Measurements from ENCODE around the gene ZFYVE26. TPM values are rescaled to one million over a fixed set of nuclear protein-coding genes. Genes with fewer than 3 reads are reported as not detected.
A peak's percentile ranks its signal among the peaks of the same experiment; 100 is the strongest.
"Not testable (repeated sequence)": the region's sequence is repeated elsewhere in the genome, so short reads cannot be mapped to it uniquely, and the experiment has no call there.

ZFYVE26 gene
- total RNA-seq, 2 donors from 2014 or later, result 17.0 to 19.6 TPM

- H3K27me3 Mint-ChIP-seq, result no peaks in the 10 kb centered on the region
- H3K4me3 Mint-ChIP-seq, result no peak overlapping the region
- no peaks in the 10 kb centered on the region for H3K4me1 Mint-ChIP-seq
- H3K9me3 Mint-ChIP-seq, result no peaks in the 10 kb centered on the region
- H3K36me3 Mint-ChIP-seq (ENCODE audit: low read depth), result peaks cover 43% of the 10 kb centered on the region
- no peak overlapping the region for H3K27ac Mint-ChIP-seq
- ATAC-seq (replicated peaks), result no peak
These were observed 14.7 kb upstream of the ZFYVE26 start for GRCh38 chr14:67831113-67831512.

GRCh38 chr14:67821121-67821520, 4.7 kb upstream of the ZFYVE26 start:
- no peak for ATAC-seq (replicated peaks)
- peaks cover 15% of the 10 kb centered on the region for H3K4me1 Mint-ChIP-seq
- no peaks in the 10 kb centered on the region for H3K9me3 Mint-ChIP-seq
- peak overlapping the region; percentile 95 for H3K27ac Mint-ChIP-seq
- peaks cover 18% of the 10 kb centered on the region for H3K36me3 Mint-ChIP-seq (ENCODE audit: low read depth)
- H3K27me3 Mint-ChIP-seq, result no peaks in the 10 kb centered on the region
- peak overlapping the region; percentile 98 for H3K4me3 Mint-ChIP-seq

GRCh38 chr14:67820428-67820971, 4.1 kb upstream of the ZFYVE26 start:
- no peaks in the 10 kb centered on the region for H3K27me3 Mint-ChIP-seq
- H3K36me3 Mint-ChIP-seq (ENCODE audit: low read depth), result peaks cover 11% of the 10 kb centered on the region

GRCh38 chr14:67819563-67820421, 3.4 kb upstream of the ZFYVE26 start, which contains the start of gene RAD51B:
TSS of gene RAD51B (plus strand) at chr14:67819779.
- peaks cover 5% of the 10 kb centered on the region for H3K36me3 Mint-ChIP-seq (ENCODE audit: low read depth)
- peak; percentile 80 for ATAC-seq (replicated peaks)
- H3K4me1 Mint-ChIP-seq, result peaks cover 21% of the 10 kb centered on the region
- H3K27ac Mint-ChIP-seq, result peak within 1 kb of the TSS; percentile 95
- no peaks in the 10 kb centered on the region for H3K9me3 Mint-ChIP-seq
- no peaks in the 10 kb centered on the region for H3K27me3 Mint-ChIP-seq
- peak within 1 kb of the TSS; percentile 98 for H3K4me3 Mint-ChIP-seq

More at GRCh38 chr14:67820428-67820971, 4.1 kb upstream of the ZFYVE26 start:
- peaks cover 15% of the 10 kb centered on the region for H3K4me1 Mint-ChIP-seq
- peak overlapping the region; percentile 95 for H3K27ac Mint-ChIP-seq
- peak overlapping the region; percentile 98 for H3K4me3 Mint-ChIP-seq
- ATAC-seq (replicated peaks), result peak; percentile 23
- H3K9me3 Mint-ChIP-seq, result no peaks in the 10 kb centered on the region

DNA sequence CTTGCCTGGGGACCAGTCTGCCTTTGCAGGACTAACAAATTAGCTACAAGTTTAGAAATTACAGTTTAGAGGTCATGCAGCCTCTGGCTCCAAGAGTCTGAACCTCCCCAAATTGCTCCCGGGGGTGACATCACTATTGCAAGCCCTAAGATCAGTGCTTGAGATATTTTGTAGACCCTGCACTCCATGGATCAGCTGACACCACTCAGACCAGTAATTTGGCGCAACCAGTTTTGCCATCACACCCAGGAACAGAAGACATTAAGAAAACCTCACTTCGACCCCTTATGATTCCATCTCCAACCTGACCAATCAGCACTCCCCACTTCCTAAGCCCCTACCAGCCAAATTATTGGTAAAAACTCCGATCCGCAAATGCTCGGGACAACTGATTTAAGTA, 2.1 kb upstream of the ZFYVE26 start:
- H3K4me1 Mint-ChIP-seq, result peaks cover 22% of the 10 kb centered on the region
- not testable (repeated sequence) for H3K36me3 Mint-ChIP-seq (ENCODE audit: low read depth); H3K27me3 Mint-ChIP-seq; ATAC-seq (replicated peaks); H3K9me3 Mint-ChIP-seq
- H3K4me3 Mint-ChIP-seq, result peak overlapping the region; percentile 98
- peak overlapping the region; percentile 95 for H3K27ac Mint-ChIP-seq

DNA sequence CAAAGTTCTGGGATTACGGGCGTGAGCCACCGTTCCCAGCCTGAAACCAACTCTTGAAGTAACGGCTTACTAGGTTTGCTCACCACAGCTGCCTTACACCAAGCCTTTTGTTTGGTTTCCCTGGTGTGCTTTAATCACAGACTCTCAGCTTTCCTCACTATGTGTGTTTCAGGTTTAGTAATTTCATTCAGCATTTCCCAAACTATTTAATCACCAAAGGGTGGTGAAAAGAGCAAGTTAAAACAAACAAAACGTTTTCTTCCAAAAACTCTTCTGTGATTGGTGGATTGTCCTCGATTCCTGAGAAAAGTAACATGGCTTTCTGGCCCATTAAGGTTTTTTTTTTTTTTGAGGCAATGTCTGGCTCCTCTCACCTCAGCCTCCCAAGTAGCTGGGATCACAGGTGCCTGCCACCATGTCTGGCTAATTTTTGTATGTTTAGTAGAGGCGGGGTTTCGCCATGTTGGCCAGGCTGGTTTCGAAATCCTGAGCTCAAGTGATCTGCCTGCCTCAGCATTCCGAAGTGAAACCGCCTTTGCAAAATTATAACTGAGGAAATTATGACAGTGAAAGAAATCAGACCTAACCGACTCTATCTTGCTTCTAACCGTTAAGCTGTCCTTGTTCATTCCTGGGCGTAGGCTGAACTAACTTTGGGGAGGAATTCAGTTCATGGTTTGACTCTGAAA, 1.5 kb upstream of the ZFYVE26 start:
- Mint-ChIP-seq H3K4me1 (peaks cover 22% of the 10 kb centered on the region), H3K36me3 (ENCODE audit: low read depth) (peaks cover 14% of the 10 kb centered on the region)

GRCh38 chr14:67815573-67816225, 691 bp downstream of the ZFYVE26 start:
- no peak for ATAC-seq (replicated peaks)
- no peaks in the 10 kb centered on the region for H3K27me3 Mint-ChIP-seq
- peak overlapping the region; percentile 98 for H3K4me3 Mint-ChIP-seq
- H3K9me3 Mint-ChIP-seq, result no peaks in the 10 kb centered on the region
- peak overlapping the region; percentile 96 for H3K27ac Mint-ChIP-seq
- peaks cover 33% of the 10 kb centered on the region for H3K36me3 Mint-ChIP-seq (ENCODE audit: low read depth)
- H3K4me1 Mint-ChIP-seq, result peaks cover 17% of the 10 kb centered on the region

More for the DNA sequence above, 1.5 kb upstream of the ZFYVE26 start:
- Mint-ChIP-seq H3K9me3 (no peaks in the 10 kb centered on the region), H3K27ac (no peak overlapping the region), H3K4me3 (peak overlapping the region; percentile 98), H3K27me3 (no peaks in the 10 kb centered on the region)
- ATAC-seq (replicated peaks), result no peak

- Mint-ChIP-seq H3K4me3 (peak overlapping the region; percentile 98), H3K4me1 (peaks cover 12% of the 10 kb centered on the region), H3K27ac (peak overlapping the region; percentile 96)
These were observed 1.6 kb downstream of the ZFYVE26 start for GRCh38 chr14:67814821-67815220.

GRCh38 chr14:67806246-67806645, 10.1 kb downstream of the ZFYVE26 start:
- Mint-ChIP-seq H3K9me3 (no peaks in the 10 kb centered on the region), H3K4me3 (no peak overlapping the region), H3K27ac (no peak overlapping the region), H3K36me3 (ENCODE audit: low read depth) (peaks cover 96% of the 10 kb centered on the region), H3K27me3 (no peaks in the 10 kb centered on the region), H3K4me1 (peaks cover 6% of the 10 kb centered on the region)
- peak; percentile 87 for ATAC-seq (replicated peaks)

More at GRCh38 chr14:67814821-67815220, 1.6 kb downstream of the ZFYVE26 start:
- no peak for ATAC-seq (replicated peaks)
- Mint-ChIP-seq H3K27me3 (no peaks in the 10 kb centered on the region), H3K36me3 (ENCODE audit: low read depth) (peaks cover 41% of the 10 kb centered on the region), H3K9me3 (no peaks in the 10 kb centered on the region)

GRCh38 chr14:67800743-67801142, 15.6 kb downstream of the ZFYVE26 start:
- no peaks in the 10 kb centered on the region for H3K4me1 Mint-ChIP-seq
- H3K36me3 Mint-ChIP-seq (ENCODE audit: low read depth), result peaks cover 95% of the 10 kb centered on the region
- no peaks in the 10 kb centered on the region for H3K27me3 Mint-ChIP-seq
- no peak for ATAC-seq (replicated peaks)
- H3K27ac Mint-ChIP-seq, result no peak overlapping the region
- no peaks in the 10 kb centered on the region for H3K9me3 Mint-ChIP-seq
- no peak overlapping the region for H3K4me3 Mint-ChIP-seq

DNA sequence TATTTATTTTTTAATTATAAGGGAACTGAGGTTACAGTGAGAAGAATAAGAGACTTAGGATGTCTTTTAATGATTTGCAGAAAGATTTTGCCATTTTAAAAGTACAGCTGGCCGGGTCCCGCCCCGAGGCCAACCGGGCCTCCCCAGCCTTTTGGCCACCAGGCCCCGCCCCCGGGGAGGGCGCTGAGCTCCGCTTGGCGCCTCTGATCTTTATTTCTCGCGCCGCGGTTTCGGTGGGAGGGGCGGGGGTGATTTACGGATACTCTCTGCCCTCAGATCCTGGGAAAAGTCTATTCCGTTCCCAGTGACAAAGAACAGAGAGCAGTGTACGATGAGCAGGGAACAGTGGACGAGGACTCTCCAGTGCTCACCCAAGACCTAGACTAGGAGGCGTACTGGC, 17.7 kb downstream of the ZFYVE26 start:
- Mint-ChIP-seq H3K4me1 (no peaks in the 10 kb centered on the region), H3K4me3 (no peak overlapping the region), H3K36me3 (ENCODE audit: low read depth) (peaks cover 92% of the 10 kb centered on the region), H3K9me3 (no peaks in the 10 kb centered on the region), H3K27me3 (no peaks in the 10 kb centered on the region), H3K27ac (no peak overlapping the region)
- ATAC-seq (replicated peaks), result no peak

DNA sequence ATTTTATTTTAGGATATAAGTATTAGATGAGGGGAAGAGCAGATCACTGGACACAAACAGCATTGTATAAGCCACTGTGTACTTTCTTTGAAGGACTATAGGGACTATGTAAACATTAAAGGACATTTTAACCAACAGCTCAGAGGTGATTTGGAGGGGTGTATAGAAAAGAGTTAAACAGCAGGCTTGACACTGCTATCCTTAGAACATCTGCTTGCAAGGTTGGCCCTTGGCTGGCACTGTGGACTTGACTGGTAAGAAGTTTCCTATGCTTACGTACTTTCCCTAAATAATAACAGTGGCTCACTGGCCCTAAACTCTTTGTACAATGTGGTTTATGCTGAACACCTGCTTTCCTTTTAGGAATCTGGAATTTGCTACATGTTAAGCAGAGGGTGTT, 28.7 kb downstream of the ZFYVE26 start:
- Mint-ChIP-seq H3K27me3 (no peaks in the 10 kb centered on the region), H3K36me3 (ENCODE audit: low read depth) (peaks cover 99% of the 10 kb centered on the region), H3K4me3 (no peak overlapping the region), H3K9me3 (no peaks in the 10 kb centered on the region), H3K4me1 (no peaks in the 10 kb centered on the region), H3K27ac (no peak overlapping the region)
- no peak for ATAC-seq (replicated peaks)

- Mint-ChIP-seq H3K27me3 (no peaks in the 10 kb centered on the region), H3K4me3 (no peak overlapping the region), H3K36me3 (ENCODE audit: low read depth) (peaks cover 100% of the 10 kb centered on the region), H3K9me3 (no peaks in the 10 kb centered on the region), H3K27ac (no peak overlapping the region), H3K4me1 (no peaks in the 10 kb centered on the region)
- ATAC-seq (replicated peaks), result no peak
These were observed 30.9 kb downstream of the ZFYVE26 start for GRCh38 chr14:67785270-67786109.

All from activated T-helper 17 cell treated with anti-CD3 and anti-CD28 coated beads, Interleukin-2, amount 50 U/mL, for 72 hours (primary cell).